ENCODE data around the gene TNIK. TPM values are rescaled to one million over a fixed set of nuclear protein-coding genes. Genes with fewer than 3 reads are reported as not detected.

TNIK gene
- total RNA-seq, 1 experiment from 2014 or later: 22.4 TPM

DNA sequence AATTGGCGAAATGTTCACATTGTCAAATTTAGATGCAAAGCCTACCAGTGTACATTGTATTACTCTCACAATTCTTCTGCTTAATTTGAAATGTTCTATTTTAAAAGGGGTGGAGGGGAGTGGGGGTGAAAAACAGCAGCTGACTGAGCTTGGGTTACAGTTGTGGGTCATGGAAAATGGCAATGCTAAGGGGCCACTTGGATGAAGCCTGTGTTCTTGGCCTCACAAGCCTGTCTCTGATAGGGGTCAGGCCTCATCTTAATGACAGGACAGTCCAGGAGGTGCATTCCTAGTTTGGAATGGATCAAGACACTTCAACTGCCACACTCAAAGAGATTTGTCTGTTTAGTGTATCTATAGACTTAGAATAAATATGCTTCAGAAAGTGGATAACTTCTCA is 158.2 kb downstream of the TNIK start:
- POLR2A ChIA-PET: no interaction called here
- Mint-ChIP-seq H3K36me3 (ENCODE audit: insufficient read depth, unreplicated experiment) (no peaks in the 10 kb centered on the region), H3K9me3 (ENCODE audit: unreplicated experiment) (peaks cover 9% of the 10 kb centered on the region), H3K27me3 (ENCODE audit: insufficient read depth, unreplicated experiment) (no peaks in the 10 kb centered on the region), H3K4me1 (ENCODE audit: low read depth, unreplicated experiment) (no peaks in the 10 kb centered on the region), H3K27ac (ENCODE audit: unreplicated experiment) (no peak overlapping the region), H3K4me3 (ENCODE audit: unreplicated experiment) (no peak overlapping the region)
- Histone ChIP-seq H3K4me3 (ENCODE audit: low read depth, low read length) (no peak overlapping the region), H3K9me3 (no peaks in the 10 kb centered on the region), H3K36me3 (ENCODE audit: control insufficient read depth, insufficient read depth, low read length) (no peaks in the 10 kb centered on the region), H3K4me1 (no peaks in the 10 kb centered on the region), H3K27me3 (replicated peaks; ENCODE audit: control insufficient read depth, insufficient read depth, low read length) (no peaks in the 10 kb centered on the region)
- intact Hi-C loops (cut with micrococcal nuclease; ENCODE audit: unreplicated experiment): no loop called here
- no peak for DNase-seq
- CTCF ChIA-PET: no interaction called here
- BruUV-seq (replicated peaks): no TSS peak
- TF ChIP-seq, protein P1, sequence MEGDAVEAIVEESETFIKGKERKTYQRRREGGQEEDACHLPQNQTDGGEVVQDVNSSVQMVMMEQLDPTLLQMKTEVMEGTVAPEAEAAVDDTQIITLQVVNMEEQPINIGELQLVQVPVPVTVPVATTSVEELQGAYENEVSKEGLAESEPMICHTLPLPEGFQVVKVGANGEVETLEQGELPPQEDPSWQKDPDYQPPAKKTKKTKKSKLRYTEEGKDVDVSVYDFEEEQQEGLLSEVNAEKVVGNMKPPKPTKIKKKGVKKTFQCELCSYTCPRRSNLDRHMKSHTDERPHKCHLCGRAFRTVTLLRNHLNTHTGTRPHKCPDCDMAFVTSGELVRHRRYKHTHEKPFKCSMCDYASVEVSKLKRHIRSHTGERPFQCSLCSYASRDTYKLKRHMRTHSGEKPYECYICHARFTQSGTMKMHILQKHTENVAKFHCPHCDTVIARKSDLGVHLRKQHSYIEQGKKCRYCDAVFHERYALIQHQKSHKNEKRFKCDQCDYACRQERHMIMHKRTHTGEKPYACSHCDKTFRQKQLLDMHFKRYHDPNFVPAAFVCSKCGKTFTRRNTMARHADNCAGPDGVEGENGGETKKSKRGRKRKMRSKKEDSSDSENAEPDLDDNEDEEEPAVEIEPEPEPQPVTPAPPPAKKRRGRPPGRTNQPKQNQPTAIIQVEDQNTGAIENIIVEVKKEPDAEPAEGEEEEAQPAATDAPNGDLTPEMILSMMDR (IDR thresholded peaks at IDR 0.05; ENCODE audit: insufficient read depth in 1 of 2, low read depth in 1 of 2, low read length in 1 of 2, severe bottlenecking in 1 of 2, unreplicated experiment in 1 of 2): no peak

DNA sequence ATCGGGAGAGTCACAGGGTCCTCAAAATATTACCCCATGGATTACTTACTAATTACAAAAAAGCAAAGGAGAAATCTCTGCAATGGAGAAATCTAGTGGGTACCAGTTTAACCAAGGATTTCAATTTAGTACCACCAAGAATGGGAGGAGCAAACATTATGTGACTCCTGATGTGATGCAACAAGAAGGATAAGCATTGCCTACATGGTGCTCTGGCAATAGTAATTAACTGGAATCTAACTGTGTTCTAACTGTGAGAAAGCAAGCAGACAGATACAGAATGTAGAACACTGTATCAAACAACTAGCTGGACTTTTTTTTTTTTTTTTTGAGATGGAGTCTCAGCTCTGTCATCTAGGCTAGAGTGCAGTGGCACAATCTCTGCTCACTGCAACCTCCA is 159.2 kb downstream of the TNIK start:
- Histone ChIP-seq H3K9me3 (no peaks in the 10 kb centered on the region), H3K36me3 (ENCODE audit: control insufficient read depth, insufficient read depth, low read length) (no peaks in the 10 kb centered on the region), H3K4me1 (no peaks in the 10 kb centered on the region), H3K27me3 (replicated peaks; ENCODE audit: control insufficient read depth, insufficient read depth, low read length) (no peaks in the 10 kb centered on the region), H3K4me3 (ENCODE audit: low read depth, low read length) (no peak overlapping the region)
- TF ChIP-seq, protein P1 (IDR thresholded peaks at IDR 0.05; ENCODE audit: insufficient read depth in 1 of 2, low read depth in 1 of 2, low read length in 1 of 2, severe bottlenecking in 1 of 2, unreplicated experiment in 1 of 2): no peak
- intact Hi-C loops (cut with micrococcal nuclease; ENCODE audit: unreplicated experiment): no loop called here
- no TSS peak for BruUV-seq (replicated peaks)
- CTCF ChIA-PET: no interaction called here
- H3K27ac Mint-ChIP-seq (ENCODE audit: unreplicated experiment): no peak overlapping the region
- no peaks in the 10 kb centered on the region for H3K4me1 Mint-ChIP-seq (ENCODE audit: low read depth, unreplicated experiment)
- DNase-seq: no peak
- POLR2A ChIA-PET: no interaction called here
- peaks cover 9% of the 10 kb centered on the region for H3K9me3 Mint-ChIP-seq (ENCODE audit: unreplicated experiment)
- H3K4me3 Mint-ChIP-seq (ENCODE audit: unreplicated experiment): no peak overlapping the region
- H3K36me3 Mint-ChIP-seq (ENCODE audit: insufficient read depth, unreplicated experiment): no peaks in the 10 kb centered on the region
- no peaks in the 10 kb centered on the region for H3K27me3 Mint-ChIP-seq (ENCODE audit: insufficient read depth, unreplicated experiment)

DNA sequence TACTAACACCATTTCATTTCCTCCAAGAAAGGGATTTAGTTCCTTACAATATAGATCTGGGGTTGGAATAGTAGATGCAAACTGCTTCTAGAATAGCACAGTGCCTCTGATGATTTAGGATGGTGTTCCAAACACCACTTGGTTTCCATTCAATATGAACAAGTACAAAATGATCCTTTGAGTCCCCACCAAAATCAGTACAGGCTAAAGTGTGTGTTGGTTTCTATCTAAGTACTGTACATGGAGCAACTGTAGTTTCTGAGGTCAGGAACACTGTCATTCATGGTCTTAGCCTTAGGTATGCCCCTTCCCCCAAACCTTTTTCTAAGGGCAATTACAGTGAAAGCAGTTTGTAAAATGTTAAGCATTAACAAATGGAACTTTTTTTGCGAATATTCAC is 162.3 kb downstream of the TNIK start:
- H3K9me3 ChIP-seq: no peaks in the 10 kb centered on the region
- H3K36me3 ChIP-seq (ENCODE audit: control insufficient read depth, insufficient read depth, low read length): no peaks in the 10 kb centered on the region
- Mint-ChIP-seq H3K27ac (ENCODE audit: unreplicated experiment) (no peak overlapping the region), H3K9me3 (ENCODE audit: unreplicated experiment) (no peaks in the 10 kb centered on the region), H3K4me1 (ENCODE audit: low read depth, unreplicated experiment) (no peaks in the 10 kb centered on the region), H3K27me3 (ENCODE audit: insufficient read depth, unreplicated experiment) (no peaks in the 10 kb centered on the region), H3K4me3 (ENCODE audit: unreplicated experiment) (no peak overlapping the region), H3K36me3 (ENCODE audit: insufficient read depth, unreplicated experiment) (no peaks in the 10 kb centered on the region)
- H3K4me3 ChIP-seq (ENCODE audit: low read depth, low read length): no peak overlapping the region
- no peak for DNase-seq
- CTCF ChIA-PET: no interaction called here
- BruUV-seq (replicated peaks): no TSS peak
- POLR2A ChIA-PET: no interaction called here
- H3K4me1 ChIP-seq: no peaks in the 10 kb centered on the region
- intact Hi-C loops (cut with micrococcal nuclease; ENCODE audit: unreplicated experiment): no loop called here
- TF ChIP-seq, protein P1 (IDR thresholded peaks at IDR 0.05; ENCODE audit: insufficient read depth in 1 of 2, low read depth in 1 of 2, low read length in 1 of 2, severe bottlenecking in 1 of 2, unreplicated experiment in 1 of 2): no peak
- H3K27me3 ChIP-seq (replicated peaks; ENCODE audit: control insufficient read depth, insufficient read depth, low read length): no peaks in the 10 kb centered on the region

All from Caco-2 (cell line).